ENCODE measurements around the gene ADAMTSL1. TPM values are rescaled to one million over a fixed set of nuclear protein-coding genes. Genes with fewer than 3 reads are reported as not detected.

Gene ADAMTSL1
- total and polyA plus RNA-seq, 2 of the 8 experiments (the other 6 are each of a cell fraction or from before 2014, with no cell fraction given) = 0.84 to 1.1 TPM

- TF ChIP-seq TEAD4 (IDR thresholded peaks at IDR 0.05; ENCODE audit: low read depth, low read length) = no peak
- no peak for TF ChIP-seq KDM5A (IDR thresholded peaks at IDR 0.05; ENCODE audit: low read length)
- TF ChIP-seq BRCA1 (IDR thresholded peaks at IDR 0.05; ENCODE audit: low read depth, low read length) = no peak
These were observed 3.2 kb downstream of the ADAMTSL1 start (continued) for GRCh38 chr9:18477121-18477660.

Data from H1 (cell line).